Common myeloid progenitor, CD34-positive (primary cell): ENCODE measurements around the gene TAF5L.
"Not testable (repeated sequence)": the region's sequence is repeated elsewhere in the genome, so short reads cannot be mapped to it uniquely, and the experiment has no call there.

Experiments
- CTCF ChIA-PET: fragments of 350-600 bp; sonication (Branson Sonifier 250); formaldehyde crosslinking; loops from one replicate; lab custom pipeline; 2021; ENCODE audit warnings: antibody characterized with exemption; lab: Charles Lee
- POLR2A ChIA-PET: fragments of 350-600 bp; sonication (Branson Sonifier 250); formaldehyde crosslinking; loops from one replicate; lab custom pipeline; 2021; ENCODE audit warnings: antibody characterized with exemption; lab: Charles Lee
- DNase-seq, 3 donors: peaks; one replicate each; pipeline versions ENCODE4 v3.0.0 to v3.0.0-alpha.2; 2013
- H3K27ac ChIP-seq, 2 experiments: 1 replicate in 1 of 2; 2 replicates in 1 of 2; pipeline ENCODE4 v1.7.0; 2013; ENCODE audit warnings: inconsistent platforms in 2 of 2, low read length in 2 of 2, mild to moderate bottlenecking in 2 of 2, low read depth in 1 of 2, moderate library complexity in 1 of 2; ENCODE audit not compliant: severe bottlenecking in 2 of 2, insufficient read depth in 1 of 2, poor library complexity in 1 of 2
- H3K27me3 ChIP-seq, 5 experiments: replicated peaks in 2 of 5; 1 replicate in 3 of 5; 2 replicates in 2 of 5; pipeline versions ENCODE4 v1.6.1 to v1.7.0; 2013; ENCODE audit warnings: low read length in 4 of 5, mild to moderate bottlenecking in 2 of 5, moderate library complexity in 2 of 5, inconsistent platforms in 1 of 5; ENCODE audit not compliant: insufficient read depth in 5 of 5, control insufficient read depth in 4 of 5
- H3K36me3 ChIP-seq, 4 experiments: 1 replicate in 2 of 4; 2 replicates in 2 of 4; pipeline versions ENCODE4 v1.6.1 to v1.7.0; 2013; ENCODE audit warnings: low read length in 3 of 4, control low read depth in 1 of 4, mild to moderate bottlenecking in 1 of 4; ENCODE audit not compliant: control insufficient read depth in 4 of 4, insufficient read depth in 4 of 4
- H3K4me1 ChIP-seq, 4 experiments: 1 replicate in 3 of 4; 2 replicates in 1 of 4; pipeline versions ENCODE4 v1.6.1 to v1.7.1; 2013; ENCODE audit warnings: low read length in 3 of 4, mild to moderate bottlenecking in 3 of 4, control low read depth in 1 of 4, inconsistent platforms in 1 of 4, moderate library complexity in 1 of 4; ENCODE audit not compliant: control insufficient read depth in 4 of 4, insufficient read depth in 4 of 4; ENCODE audit errors: control extremely low read depth in 1 of 4
- H3K4me3 ChIP-seq, 7 experiments: 1 replicate in 4 of 7; 2 replicates in 3 of 7; pipeline versions ENCODE4 v1.5.1 to v1.7.0; 2013; ENCODE audit warnings: mild to moderate bottlenecking in 7 of 7, low read length in 6 of 7, moderate library complexity in 6 of 7, inconsistent platforms in 2 of 7, low read depth in 2 of 7, control low read depth in 1 of 7; ENCODE audit not compliant: insufficient read depth in 4 of 7, control insufficient read depth in 1 of 7; ENCODE audit errors: extremely low read depth in 1 of 7
- H3K9me3 ChIP-seq, 5 experiments: 1 replicate in 4 of 5; 2 replicates in 1 of 5; pipeline versions ENCODE4 v1.6.1 to v1.7.1; 2013; ENCODE audit warnings: low read length in 4 of 5, mild to moderate bottlenecking in 2 of 5, inconsistent platforms in 1 of 5, low read depth in 1 of 5, moderate library complexity in 1 of 5; ENCODE audit not compliant: control insufficient read depth in 4 of 5, insufficient read depth in 2 of 5; ENCODE audit errors: control extremely low read depth in 1 of 5
- WGBS: methylation state at CpG from one replicate; pipeline ENCODE4 v1.1.5; 2013; ENCODE audit not compliant: insufficient coverage; 5-methylcytosine and 5-hydroxymethylcytosine counted together

TAF5L gene

GRCh38 chr1:229597877-229598276 lies 28.0 kb downstream of the TAF5L start:
- Histone ChIP-seq H3K9me3 (no peaks in the 10 kb centered on the region), H3K36me3 (peaks cover 28 to 72% (median 46%) of the 10 kb centered on the region in 4 experiments), H3K27me3 (no peaks in the 10 kb centered on the region), H3K27ac (no peak overlapping the region), H3K4me1 (peaks cover 0 to 5% (median 0%) of the 10 kb centered on the region in 4 experiments), H3K4me3 (no peak overlapping the region)
- ChIA-PET CTCF (interaction anchor here (0.6 to 1.7 kb wide), 3 partner anchors 8 to 41 kb away, joined by 3 to 4 read pairs (median 3); no protein-coding TSS in a partner anchor), POLR2A (no interaction called here)
- no peak for DNase-seq
- 100% methylated on average over 2 of the region's 3 CpGs for WGBS

GRCh38 chr1:229596925-229597699 lies 28.8 kb downstream of the TAF5L start:
- ChIA-PET POLR2A (no interaction called here), CTCF (interaction anchor here (0.6 to 1.7 kb wide), 3 partner anchors 9 to 40 kb away, joined by 3 to 4 read pairs (median 3); no protein-coding TSS in a partner anchor)
- H3K27ac ChIP-seq, result no peak overlapping the region
- H3K27me3 ChIP-seq, result no peaks in the 10 kb centered on the region
- H3K36me3 ChIP-seq, result peaks cover 21 to 70% (median 42%) of the 10 kb centered on the region in 4 experiments
- no peak for DNase-seq
- H3K9me3 ChIP-seq, result no peaks in the 10 kb centered on the region
- peaks cover 0 to 5% (median 0%) of the 10 kb centered on the region in 4 experiments for H3K4me1 ChIP-seq
- WGBS, result 97% methylated on average over 2 of the region's 7 CpGs
- H3K4me3 ChIP-seq, result no peak overlapping the region

GRCh38 chr1:229595876-229596275 lies 30.0 kb downstream of the TAF5L start:
- H3K27me3 ChIP-seq, CTCF ChIA-PET, H3K4me1 ChIP-seq, H3K27ac ChIP-seq, H3K4me3 ChIP-seq, H3K9me3 ChIP-seq, DNase-seq: not testable (repeated sequence)
- POLR2A ChIA-PET, result interaction anchor here (0.7 kb wide), 1 partner anchor 623 kb away, joined by 3 read pairs; no protein-coding TSS in a partner anchor
- WGBS, result 100% methylated on average over 2 of the region's 7 CpGs
- peaks cover 20 to 60% (median 34%) of the 10 kb centered on the region in 4 experiments for H3K36me3 ChIP-seq

GRCh38 chr1:229594227-229595008 lies 31.5 kb downstream of the TAF5L start:
- Histone ChIP-seq H3K27ac (no peak overlapping the region), H3K9me3 (no peaks in the 10 kb centered on the region), H3K27me3 (no peaks in the 10 kb centered on the region), H3K36me3 (peaks cover 15 to 46% (median 30%) of the 10 kb centered on the region in 4 experiments), H3K4me1 (no peaks in the 10 kb centered on the region), H3K4me3 (no peak overlapping the region)
- DNase-seq, result no peak
- ChIA-PET CTCF (no interaction called here), POLR2A (no interaction called here)
- WGBS, result 98% methylated on average over 34 of the region's 34 CpGs

- Histone ChIP-seq H3K9me3 (no peaks in the 10 kb centered on the region), H3K27me3 (no peaks in the 10 kb centered on the region), H3K4me1 (no peaks in the 10 kb centered on the region), H3K27ac (no peak overlapping the region), H3K4me3 (no peak overlapping the region), H3K36me3 (peaks cover 15 to 43% (median 27%) of the 10 kb centered on the region in 4 experiments)
- 100% methylated on average over 5 of the region's 12 CpGs for WGBS
- DNase-seq, result no peak
- POLR2A ChIA-PET, result no interaction called here
- CTCF ChIA-PET, result no interaction called here
Observed at GRCh38 chr1:229593800-229594199, 32.1 kb downstream of the TAF5L start.

- ChIA-PET POLR2A (no interaction called here), CTCF (no interaction called here)
- Histone ChIP-seq H3K4me3 (no peak overlapping the region), H3K36me3 (peaks cover 14 to 28% (median 22%) of the 10 kb centered on the region in 4 experiments), H3K27me3 (no peaks in the 10 kb centered on the region), H3K27ac (no peak overlapping the region), H3K9me3 (no peaks in the 10 kb centered on the region), H3K4me1 (no peaks in the 10 kb centered on the region)
- no peak for DNase-seq
- WGBS, result 100% methylated on average over 2 of the region's 5 CpGs
Observed at GRCh38 chr1:229590119-229590518, 35.8 kb downstream of the TAF5L start.

DNA sequence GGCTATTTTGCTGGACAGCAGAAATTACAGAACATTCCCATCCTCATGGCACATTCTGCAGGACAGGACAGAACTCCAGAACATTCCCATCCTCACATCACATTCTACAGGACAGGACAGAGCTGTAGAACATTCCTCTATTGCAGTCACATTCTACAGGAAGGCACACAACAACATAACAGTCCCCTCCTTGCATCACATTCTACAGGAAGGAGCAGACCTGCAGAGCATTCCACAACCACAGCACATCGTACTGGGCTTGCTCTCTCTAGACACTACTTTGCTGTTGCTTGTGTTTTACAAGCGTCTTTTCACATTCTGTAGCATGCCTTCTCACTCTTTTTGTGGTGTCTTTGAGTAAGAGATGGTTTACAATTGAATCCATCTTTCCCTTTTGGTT lies 40.6 kb downstream of the TAF5L start:
- H3K9me3 ChIP-seq, result no peaks in the 10 kb centered on the region
- H3K36me3 ChIP-seq, result no peaks in the 10 kb centered on the region
- POLR2A ChIA-PET, result no interaction called here
- WGBS, result no CpG with 5 or more reads among the region's 2 CpGs
- H3K4me1 ChIP-seq, result peaks cover 0 to 3% (median 0%) of the 10 kb centered on the region in 4 experiments
- DNase-seq, result no peak
- H3K4me3 ChIP-seq, result no peak overlapping the region
- no peak overlapping the region for H3K27ac ChIP-seq
- CTCF ChIA-PET, result no interaction called here
- no peaks in the 10 kb centered on the region for H3K27me3 ChIP-seq
